Upper lobe of left lung (tissue), 4 donors: ENCODE measurements around the gene C17orf100.

Source experiments
- POLR2A ChIP-seq, 4 donors: fragments of 450-650 bp; IDR thresholded peaks; one replicate each; pipeline ENCODE4 v1.5.1; 2016 to 2017; ENCODE audit warnings: antibody characterized with exemption in 4 of 4, mild to moderate bottlenecking in 2 of 4
- POLR2AphosphoS5 ChIP-seq, 2 donors: sonication (generic); formaldehyde crosslinking; IDR thresholded peaks; one replicate each; pipeline ENCODE4 v1.5.1; 2017; ENCODE audit warnings: antibody characterized with exemption in 2 of 2

DNA sequence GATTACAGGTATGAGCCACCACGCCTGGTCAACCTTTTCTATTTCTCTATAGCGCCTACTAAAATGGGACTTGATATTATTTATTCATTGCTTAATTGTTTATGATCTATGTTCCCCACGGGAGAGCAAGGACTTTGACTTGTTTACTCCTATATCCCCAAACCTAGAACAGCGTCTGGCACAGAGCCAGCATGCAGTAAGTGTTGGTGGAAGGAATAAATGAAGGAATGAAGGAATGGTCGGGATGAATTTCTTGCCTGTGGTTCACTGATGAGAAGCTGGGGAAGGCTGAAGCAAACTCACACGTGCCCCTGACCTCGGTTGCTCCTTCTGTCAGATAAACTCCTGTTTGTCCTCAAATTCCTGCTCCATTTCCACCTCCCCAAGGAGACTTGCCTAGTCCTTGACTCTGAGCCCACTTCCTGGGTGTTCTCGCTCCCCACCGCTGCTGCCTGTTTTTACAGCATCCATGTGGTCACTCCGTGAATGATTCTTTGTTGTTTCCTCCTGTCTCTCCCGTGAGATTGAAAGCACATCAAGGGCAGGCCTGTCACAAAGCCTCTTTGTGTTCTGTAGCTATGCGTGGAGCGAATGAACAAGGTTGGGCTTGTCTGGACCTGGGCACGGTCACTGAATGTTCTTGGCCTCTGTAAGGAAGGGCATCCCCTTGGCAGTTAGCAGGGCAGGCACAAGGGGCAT, 17.3 kb downstream of the C17orf100 start:
- no peak for TF ChIP-seq POLR2AphosphoS5 (IDR thresholded peaks at IDR 0.05)
- no peak for TF ChIP-seq POLR2A (IDR thresholded peaks at IDR 0.05)
